ENCODE data around the gene JAK3.
A peak's percentile ranks its signal among the peaks of the same experiment; 100 is the strongest.

Gene JAK3

DNA sequence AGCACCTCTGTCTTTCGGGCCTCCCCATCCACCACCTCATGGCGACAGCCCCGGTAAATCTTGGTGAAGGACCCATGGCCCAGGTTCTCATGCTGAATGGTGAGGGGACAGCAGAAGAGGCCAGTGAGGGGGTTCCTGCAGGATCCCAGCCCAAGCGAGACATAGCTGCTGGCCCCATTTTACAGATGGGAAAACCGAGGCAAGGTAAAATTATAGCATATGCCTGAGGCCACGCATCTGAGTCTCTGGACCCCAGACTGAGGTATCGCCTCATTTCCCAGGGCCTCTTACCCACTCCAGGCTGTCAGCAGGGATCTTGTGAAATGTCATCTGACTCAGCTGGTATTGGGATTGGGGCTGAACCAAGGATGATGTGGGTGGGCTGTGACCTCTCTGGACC is 9.8 kb downstream of the JAK3 start:
- no peak for DNase-seq

DNA sequence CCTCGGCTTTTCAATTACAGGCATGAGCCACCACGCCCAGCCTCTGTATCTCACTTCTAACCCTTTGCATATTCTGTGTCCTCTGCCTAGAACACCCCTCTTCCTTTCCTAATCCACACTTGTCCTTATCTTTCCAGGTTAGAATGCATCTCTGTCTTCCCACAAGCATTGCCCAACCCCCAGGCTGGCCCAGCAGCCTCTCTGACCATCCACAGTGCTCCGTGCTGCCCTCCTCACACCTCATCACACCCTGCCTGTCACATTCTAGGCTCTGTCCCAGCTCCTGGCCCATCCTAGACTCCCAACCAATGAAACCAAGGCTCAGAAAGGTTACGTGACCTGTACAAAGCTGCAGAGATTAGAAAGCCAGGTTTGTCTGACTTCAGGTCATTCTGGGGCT is 11.3 kb downstream of the JAK3 start:
- DNase-seq = no peak

DNA sequence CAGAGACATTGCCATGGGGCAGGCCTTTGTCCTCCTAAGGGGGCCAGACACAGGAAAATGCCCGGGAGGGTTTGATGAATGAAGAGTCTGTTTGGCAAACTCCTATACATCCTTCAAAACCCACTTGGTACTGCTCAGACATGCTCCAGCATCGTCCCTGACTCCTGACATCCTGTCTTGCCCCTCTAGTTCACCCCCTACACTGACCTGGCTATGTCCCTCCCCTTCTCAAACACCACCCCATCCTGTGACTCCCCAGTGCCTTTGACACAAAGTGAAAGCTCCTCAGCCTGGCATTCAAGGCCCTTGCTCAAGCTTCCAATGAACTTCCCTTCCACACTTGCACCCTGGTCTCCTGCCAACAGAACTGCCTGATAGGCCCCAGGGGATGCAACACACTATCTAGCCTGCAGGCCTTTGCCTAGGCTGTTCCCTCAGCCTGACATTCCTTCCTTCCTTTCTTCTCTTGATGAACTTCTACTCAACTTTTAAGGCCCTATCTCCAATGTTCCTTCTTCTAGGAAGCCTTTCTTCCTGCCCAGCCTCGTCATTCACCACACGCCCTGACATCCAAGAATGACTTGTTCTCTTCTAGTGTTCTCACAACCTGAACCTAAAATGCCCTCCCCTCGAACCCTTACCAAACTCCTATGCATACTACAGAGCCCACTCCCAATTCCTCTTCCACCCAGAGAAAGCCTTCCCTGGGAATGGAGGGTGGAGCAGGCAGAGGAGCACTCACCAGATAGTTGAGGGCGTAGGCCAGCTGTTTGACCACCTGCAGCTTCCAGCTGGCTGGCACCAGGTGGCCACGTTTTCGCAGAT is 12.4 kb downstream of the JAK3 start:
- DNase-seq = no peak

DNA sequence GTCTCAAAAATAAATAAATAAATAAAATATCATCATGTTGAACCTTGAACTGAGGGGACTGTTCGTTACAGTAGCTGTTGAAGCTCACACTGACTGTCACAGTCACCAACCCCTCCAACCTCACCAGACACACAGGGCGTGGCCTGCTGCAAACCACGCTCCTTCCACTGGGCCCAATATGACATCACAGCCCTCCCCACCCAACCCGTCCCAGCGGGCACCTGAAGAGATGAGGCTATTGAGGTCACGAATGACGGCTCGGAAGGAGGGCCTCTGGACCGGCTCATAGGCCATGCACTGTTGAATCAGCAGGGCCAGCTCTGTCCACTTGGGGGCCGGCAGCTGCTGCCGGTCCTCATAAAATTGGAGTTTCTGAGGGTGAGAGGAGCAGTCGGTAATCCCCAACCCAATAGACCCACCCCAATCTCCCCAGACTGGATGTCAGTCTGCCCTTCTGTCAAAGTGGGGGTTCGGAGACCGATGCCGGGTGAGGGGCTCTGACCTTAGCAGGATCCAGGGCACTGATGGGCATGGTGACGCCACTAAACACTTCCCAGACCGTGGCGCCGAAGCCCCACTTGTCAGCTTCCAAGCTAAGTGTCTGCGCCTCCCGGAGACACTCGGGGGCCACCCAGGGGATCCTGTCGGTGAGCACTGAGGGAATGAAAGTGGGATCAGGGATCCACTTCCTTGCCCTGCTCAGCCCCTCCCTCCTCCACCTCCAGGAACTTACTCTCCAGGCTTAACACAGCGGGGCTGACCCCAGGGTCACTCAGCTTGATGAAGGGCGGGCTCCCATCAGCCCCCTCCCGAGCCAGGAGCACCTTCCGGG is 13.2 kb downstream of the JAK3 start:
- peak; percentile 28 for DNase-seq

DNA sequence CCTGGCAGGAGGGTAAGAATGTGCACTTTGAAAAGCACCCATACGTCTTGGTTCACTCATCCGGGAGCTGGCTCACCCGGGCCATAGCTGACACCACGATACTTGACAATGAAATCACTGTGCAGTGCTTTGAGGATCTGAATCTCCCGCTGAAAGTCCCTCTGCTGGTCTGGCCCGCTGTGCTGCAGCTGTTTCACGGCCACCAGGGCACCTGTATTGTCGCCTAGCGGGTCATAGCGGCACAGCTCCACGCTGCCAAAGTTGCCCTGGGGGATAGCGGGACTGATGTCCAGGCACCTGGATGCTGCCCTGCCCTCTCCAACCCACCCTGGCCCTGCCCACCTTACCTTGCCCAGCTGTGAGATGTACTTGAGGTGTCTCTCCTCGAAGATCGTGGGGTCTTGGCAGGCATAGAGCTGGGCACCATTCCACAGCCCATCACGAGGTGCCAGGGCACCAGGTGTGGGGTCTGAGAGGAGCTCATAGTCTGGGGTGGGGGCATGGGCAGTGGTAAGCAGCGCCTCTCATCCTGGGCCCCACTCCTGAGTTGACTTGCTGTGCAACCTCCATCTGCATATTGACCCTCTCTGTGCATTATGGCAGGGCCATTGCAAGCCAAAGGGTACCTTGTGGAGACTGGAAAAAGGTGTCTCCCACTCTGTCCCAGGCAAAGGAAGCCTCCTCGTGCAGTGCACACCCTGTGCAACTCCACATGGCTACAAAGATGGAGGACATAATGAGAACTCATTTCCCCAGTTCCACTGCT is 15.2 kb downstream of the JAK3 start:
- no peak for DNase-seq

DNA sequence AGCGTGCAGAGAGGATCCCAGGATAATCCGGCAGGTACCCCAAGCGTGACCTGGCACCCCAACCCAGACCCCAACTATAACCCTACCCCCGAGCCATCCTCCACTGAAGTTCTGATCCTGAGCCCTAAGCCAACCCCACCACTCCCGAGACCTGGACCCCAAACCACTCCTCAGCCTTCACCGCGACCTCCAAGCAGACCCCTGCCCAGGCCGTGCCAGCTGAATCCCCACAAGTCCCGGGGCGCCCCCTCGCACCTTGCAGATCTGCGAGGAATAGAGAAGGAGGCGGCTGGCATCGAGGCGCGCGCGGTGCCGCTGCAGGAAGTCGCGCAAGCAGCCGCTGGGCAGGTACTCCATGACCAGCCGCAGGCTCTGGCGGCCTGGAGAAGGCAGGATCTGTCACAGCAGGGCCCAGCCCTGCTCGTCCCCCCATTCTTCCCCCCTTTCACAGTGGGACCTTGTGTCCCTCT is 16.3 kb downstream of the JAK3 start:
- no peak for DNase-seq

DNA sequence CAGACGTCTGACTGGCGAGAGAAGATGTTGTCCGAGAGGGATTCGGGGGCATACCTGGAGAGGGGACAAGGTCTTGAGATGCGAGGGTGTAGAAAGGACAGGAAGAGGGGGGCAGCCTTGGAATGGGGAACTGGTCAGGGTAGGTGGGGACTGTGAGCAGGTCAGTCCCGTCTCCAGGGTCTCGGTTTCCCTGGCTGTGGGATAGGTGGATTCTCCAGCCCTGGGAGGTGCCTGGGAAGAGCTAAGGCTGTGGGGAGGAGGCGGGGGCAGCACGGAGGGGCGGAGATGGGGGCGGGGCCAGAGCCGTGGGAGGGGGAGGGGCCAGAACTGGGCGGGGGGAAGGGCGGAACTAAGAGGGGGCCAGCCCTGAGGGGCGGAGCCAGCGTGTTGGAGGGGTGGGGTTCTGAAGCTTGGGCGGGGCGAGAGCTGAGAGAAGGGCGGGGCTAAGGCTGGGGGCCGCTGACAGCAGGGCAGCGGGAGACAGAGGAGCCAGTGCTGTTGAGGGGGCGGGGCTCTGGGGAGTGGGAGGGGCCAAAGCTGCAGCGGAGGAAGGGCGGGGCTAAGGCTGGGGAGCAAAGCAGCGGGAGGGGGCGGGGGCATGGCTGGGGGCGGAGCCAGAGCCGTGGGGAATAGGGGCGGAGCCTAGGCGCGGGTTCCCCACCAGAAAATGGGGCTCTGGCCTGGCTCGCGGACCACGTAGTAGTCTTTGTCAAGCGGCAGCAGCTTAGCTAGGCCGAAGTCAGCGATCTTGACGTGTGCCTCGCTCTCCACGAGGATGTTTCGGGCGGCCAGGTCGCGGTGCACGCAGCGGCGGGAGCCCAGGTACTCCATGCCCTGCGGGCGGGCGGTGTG is 17.0 kb downstream of the JAK3 start:
- peak; percentile 60 for DNase-seq

DNA sequence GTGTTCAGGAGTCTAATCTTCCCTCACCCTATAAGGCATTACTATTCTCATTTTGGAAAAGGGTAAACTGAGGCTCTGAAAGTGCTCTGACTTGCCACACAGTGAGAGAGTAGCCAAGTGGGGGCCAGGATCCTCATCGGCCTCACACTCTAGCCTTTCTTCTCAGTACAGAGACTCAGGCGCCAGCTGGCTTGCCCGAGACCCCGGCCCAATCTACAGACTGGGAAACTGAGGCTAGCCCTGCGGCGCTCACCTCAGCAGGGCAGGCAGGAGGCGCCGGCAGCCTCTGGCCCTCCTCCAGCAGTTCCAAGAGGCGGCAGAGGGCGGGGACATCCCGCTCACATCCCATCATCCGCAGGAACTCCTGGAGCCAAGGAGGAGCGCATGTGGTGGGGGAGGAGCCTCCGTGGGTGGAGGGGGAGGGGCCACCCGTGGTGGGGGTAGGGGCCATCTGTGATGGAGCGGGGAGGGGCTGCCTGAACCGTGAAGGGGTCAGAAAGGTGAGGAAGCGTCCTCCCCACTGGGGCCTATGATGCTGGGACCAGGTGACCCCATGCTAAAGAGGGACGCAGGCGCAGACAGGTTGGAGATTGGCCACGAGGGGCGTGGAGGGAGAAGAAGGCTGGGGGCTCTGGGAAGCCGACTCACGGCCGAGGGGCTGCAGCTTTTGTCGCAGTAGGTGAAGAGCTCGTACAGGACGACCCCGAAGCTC is 17.8 kb downstream of the JAK3 start:
- DNase-seq = no peak

DNA sequence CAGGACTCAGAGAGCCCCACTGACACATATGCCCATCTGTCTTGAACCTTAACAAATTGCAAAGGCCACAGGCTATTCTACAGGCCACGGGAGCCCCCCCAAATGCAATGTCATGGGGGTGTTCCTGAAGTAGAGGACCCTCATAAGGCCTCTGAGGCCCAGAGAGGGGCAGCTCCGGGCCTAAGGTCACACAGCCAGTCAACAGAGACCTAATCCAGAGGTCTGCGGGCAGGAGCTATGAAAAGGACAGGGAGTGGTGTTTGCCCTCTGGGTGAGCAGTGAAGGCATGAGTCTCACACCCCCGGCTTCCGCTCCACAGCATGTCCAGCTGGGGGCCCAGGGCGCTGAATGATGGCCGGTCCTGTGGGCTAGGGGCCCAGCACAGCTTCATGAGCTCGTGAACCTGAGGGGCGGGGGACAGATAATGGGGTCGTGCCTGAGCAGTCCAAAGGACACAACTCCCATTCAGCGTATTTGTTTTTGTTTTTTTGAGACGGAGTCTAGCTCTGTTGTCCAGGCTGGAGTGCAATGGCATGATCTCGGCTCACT is 21.2 kb downstream of the JAK3 start:
- no peak for DNase-seq

DNA sequence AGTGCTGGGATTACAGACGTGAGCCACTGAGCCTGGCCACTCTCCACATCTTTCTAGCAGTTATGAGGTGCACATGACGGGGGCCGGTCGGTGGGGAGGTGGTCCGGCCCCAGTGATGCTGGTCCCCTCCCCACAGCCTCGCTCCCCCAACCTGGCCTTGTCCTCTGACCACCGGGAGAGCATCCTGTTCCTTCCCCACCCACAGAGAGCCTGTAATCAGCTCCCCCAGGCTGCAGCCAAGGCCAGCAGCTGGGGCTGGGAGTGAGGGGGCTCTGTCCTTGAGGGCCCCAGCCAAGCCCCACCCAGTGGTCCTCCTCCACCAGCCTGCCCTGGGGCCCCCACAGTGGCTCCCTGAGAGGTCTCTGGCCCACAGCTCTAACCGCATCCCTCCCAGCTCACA is 23.4 kb downstream of the JAK3 start:
- no peak for DNase-seq

DNA sequence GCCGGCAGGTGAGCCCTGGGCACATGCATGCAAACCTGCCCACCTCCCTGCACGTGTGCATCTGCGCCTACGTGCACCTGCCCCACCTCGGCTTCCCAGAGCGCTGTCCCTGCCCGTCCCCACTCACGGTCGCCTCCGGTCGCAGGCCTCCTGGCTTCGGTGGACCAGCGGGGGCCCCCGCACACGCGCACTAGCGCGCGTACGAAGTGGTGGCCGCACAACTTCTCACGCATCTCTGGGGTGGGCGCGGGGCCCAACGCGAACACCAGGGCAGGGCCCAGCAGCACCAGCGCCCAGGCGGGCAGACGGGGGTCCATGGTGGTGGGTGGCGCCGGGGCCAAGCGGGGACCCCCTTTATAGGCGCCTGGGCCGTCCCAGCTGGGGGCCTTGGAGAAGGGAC is 26.6 kb downstream of the JAK3 start, which contains the start of gene INSL3:
Gene INSL3, minus strand, starts transcription at position 330 of the 400 bp plus-strand sequence. Its CDS starts 13 bp downstream, at position 317.
- DNase-seq = no peak

DNA sequence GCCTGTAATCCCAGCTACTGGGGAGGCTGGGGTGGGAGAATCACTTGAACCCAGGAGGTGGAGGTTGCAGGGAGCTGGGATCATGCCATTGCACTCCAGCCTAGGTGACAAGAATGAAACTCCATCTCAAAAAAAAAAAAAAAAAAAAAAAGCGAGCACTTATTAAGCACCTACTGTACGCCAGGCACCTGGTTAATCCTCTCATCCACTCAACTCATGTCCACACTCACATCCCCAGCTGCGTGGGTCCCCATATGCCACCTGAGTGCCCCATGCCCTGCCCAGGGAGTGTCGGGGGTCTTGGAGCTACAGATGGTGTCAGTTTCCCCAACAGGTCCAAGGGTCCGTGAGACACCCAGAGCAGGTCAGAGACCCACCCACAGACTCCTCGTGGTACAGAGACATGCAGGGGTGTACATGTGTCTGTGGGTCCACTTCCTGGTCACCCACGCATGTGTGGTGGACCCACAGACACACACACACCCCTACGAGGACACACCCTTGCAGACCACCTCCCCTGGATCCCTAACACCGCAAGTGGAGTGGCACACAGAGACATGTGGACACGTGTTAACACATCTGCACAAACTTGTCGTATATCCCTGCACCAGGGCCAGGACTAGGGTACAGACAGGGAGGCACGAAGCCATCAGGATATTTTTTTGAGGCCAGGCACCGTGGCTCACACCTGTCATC is 30.0 kb downstream of the JAK3 start:
- no peak for DNase-seq

DNA sequence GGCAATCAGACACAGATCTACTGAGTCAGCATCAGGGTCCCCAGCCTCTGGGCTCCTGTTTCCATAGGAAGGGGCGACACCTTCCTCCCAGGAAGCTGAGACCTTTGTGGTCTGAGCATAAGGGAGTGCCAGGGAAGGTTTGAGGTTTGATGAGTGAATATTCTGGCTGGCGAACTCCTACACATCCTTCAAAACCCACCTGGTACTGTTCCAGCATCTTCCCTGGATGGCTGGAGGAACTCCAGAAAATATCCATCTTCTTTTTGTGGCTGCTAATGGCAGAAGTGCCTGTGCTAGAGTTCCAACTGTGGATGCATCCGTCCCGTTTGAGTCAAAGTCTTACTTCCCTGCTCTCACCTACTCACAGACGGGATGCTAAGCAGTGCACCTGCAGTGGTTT is 35.7 kb downstream of the JAK3 start:
- no peak for DNase-seq

DNA sequence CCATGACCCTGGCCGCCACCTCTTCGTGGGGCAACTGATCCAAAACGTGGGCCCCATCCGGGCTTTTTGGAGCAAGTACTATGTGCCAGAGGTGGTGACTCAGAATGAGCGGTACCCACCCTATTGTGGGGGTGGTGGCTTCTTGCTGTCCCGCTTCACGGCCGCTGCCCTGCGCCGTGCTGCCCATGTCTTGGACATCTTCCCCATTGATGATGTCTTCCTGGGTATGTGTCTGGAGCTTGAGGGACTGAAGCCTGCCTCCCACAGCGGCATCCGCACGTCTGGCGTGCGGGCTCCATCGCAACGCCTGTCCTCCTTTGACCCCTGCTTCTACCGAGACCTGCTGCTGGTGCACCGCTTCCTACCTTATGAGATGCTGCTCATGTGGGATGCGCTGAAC is 36.1 kb downstream of the JAK3 start:
- no peak for DNase-seq

DNA sequence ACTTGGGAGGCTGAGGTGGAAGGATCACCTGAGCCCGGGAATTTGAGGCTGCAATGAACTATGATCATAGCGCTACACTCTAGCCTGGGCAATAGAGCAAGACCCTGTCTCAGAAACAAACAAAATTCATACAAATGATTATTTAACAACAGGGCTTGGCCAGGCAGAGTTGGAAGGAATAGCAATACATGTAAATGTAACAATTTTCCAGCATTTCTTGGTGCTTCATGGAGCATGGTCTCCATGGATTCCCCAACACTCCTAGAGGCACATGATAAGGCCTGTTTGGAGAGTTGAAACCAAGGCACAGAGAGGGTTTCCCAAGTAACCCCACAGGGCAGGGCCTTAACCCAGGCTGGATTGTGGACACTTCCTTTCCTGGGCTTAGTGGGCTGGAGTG is 36.7 kb downstream of the JAK3 start:
- no peak for DNase-seq

DNA sequence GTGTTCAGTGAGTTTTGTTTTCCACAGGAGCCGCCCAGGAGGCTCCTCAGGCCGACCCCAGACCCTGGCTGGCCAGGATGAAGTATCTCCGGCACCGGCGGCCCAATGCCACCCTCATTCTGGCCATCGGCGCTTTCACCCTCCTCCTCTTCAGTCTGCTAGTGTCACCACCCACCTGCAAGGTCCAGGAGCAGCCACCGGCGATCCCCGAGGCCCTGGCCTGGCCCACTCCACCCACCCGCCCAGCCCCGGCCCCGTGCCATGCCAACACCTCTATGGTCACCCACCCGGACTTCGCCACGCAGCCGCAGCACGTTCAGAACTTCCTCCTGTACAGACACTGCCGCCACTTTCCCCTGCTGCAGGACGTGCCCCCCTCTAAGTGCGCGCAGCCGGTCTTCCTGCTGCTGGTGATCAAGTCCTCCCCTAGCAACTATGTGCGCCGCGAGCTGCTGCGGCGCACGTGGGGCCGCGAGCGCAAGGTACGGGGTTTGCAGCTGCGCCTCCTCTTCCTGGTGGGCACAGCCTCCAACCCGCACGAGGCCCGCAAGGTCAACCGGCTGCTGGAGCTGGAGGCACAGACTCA is 40.0 kb downstream of the JAK3 start:
- DNase-seq = no peak

DNA sequence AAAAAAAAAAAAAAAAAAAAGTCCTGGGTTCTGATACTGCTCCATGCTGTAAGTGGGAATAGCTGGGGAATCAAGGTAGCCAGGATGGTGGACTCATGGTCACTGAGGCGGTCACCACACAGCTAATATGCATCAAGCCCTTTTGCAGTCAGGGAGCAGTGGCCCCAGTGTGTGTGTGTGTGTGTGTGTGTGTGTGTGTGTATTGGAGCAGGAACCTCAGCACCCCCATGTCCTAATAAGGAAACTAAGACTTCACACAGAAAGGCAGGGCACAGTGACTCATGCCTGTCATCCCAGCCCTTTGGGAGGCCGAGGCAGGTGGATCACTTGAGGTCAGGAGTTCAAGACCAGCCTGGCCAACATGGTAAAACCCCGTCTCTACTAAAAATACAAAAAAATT is 40.8 kb downstream of the JAK3 start:
- peak; percentile 24 for DNase-seq

DNA sequence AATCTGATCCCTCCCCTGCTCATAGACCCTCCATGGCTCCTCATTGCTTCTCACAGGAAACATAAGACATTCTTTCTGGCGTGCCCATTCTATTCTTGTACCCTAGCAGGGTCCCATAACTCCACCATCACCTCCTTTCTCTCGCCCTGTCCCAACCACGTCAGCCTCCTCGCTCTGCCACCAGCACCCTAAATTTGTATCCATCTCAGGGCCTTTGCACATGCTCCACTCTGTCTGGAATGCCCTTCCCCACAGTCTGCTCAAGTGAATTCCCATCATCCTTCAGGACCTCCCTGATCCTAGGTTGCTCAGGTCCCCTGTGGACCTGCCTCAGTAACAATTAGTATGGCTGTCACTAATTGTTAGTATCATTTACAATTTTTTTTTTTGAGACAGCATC is 42.4 kb downstream of the JAK3 start:
- DNase-seq = no peak

DNA sequence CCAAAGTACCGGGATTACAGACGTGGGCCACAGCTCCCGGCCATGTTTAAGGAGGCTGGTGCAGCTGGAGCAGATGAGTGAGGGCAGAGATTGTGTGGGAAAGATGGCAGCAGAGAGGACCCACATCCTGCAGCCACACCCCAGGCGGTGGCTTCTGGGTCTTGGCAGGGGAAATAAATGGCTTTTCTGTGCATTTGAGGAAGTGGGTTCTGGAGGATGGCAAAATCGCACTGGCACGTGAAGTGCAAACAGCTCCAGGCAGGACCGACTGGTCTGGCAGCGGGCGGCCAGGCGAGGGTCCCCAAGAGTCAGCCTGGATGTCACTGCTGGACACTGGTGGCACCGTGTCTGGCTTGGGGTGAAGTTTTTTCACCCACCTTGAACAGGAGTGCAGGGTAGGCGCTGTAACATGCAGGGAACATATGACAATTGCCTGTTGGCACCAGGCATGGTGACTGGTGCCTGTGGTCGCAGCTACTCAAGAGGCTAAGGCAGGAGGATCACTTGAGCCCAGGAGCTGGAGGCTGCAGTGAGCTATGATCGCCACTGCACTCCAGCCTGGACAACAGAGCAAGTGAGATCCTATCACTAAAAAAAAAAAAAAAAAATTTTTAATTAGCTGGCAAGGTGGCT is 44.4 kb downstream of the JAK3 start:
- peak; percentile 26 for DNase-seq
